Suppressor macrophage treated with lipopolysaccharide for 4 hours (primary cell): Measurements from ENCODE around the gene PER3.
"Not testable (repeated sequence)": the region's sequence is repeated elsewhere in the genome, so short reads cannot be mapped to it uniquely, and the experiment has no call there.

Experiments used
- DNase-seq: peaks from one replicate; pipeline ENCODE4 v3.0.0-alpha.2; 2020

The PER3 gene

DNA sequence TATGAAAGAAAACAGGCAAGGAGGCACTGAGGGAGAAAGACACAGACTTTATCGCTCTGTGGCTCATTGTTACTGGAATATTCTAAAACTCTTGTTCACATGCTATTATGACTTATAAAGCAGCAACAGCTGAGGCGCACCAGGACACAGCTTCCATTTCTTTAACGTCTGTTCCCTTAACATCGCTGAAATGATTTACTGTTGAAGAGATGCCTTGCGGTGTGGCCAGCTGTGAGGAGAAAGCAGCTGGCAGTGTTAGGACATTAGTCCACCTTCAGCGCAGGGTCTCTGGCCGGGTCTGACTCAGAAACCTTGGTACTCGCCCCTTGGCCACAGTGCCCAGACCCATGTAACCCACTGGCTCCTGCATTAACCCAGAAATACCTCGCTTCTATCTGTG, 3.1 kb upstream of the PER3 start:
- DNase-seq = no peak

DNA sequence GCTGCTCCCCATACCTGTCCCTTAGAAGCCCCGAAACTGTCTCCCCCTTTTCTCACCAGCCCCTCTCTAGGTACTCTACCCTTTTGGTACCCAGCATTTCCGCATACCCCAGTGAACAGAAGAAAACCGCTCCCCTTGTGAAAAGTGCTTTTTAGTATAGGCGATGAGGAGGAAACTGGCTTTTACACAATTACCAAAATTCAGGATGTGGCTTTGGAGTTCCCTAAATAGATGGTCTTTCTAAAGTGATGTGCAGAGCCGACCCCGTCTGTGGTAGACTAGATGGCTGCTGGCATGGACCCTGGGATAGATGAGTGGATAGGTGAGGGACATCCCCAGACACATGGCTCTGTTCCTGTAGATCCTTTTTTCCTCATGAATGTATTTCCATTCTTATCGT, 2.6 kb upstream of the PER3 start:
- no peak for DNase-seq

DNA sequence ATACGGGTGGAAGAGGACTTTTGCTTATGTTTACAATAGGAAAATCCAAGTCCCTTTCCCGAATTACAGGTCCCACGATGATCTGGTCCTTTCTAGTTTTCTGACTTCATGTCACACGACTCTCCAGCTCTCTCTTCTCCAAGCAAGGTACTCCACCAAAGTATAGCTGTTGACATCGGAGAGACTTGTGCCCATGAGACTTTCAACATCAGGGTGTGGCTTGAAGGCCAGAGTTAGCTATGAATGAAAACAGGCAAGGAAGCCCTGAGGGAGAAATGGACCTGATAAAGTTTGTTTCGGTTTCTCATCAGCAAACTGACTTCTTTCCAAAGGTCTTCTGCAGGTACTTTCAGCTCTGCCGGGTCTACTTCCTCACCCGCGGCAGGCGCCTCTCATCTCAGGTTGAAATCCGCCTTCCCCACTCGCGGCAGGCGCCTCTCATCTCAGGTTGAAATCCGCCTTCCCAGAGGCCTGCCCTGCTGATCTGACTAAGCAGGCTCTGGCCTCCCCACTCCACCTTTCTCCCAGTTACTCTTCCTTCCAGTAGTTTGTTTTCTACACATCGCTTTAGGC, 2.1 kb upstream of the PER3 start:
- peak; percentile 47 for DNase-seq

DNA sequence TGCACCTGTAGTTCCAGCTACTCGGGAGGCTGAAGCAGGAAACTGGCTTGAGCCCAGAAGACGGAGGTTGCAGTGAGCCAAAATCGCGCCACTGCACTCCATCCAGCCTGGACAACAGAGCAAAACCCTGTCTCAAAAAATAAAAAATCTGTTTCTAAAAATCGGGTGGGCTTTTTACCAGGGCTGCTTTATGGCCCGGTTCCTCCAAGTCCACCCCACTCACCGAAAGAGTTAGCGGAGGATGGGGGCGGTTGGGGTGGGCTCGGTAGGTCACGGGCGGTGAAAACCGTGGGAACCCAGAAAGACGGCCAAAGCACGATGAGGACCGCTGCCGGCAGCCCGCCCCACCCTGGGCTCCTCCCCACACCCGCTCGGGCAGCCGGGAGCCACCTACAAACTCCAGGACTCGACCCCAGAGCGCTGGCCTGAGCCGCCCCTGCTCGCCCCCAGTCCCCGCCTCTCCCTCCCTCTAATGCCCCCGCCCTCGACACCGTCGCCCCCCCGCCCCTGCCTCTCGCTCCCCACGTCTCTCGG, 846 bp upstream of the PER3 start:
- DNase-seq = peak; percentile 33

DNA sequence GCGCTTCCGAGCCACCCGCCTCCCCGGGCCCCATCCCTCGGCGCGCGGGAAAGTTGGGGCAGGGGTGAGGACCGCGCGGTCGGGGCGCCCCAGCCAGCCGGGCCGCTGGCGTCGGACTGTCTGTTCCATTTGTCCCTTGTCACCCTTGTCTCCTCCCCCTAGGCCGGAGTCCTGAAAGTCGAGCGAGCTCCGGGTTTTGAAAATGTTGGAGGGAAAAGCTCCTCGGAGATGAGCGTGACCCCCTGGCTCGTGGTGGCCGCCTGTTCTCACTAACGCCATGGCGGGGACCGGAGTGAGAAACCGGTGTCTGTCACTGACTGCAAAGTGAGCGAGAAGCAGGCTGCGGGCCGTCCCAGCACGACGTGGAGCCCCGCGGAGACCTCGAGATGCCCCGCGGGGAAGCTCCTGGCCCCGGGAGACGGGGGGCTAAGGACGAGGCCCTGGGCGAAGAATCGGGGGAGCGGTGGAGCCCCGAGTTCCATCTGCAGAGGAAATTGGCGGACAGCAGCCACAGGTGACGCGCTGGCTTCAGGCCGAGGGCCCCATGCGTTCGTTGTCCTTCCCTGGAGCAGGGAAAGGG, 491 bp downstream of the PER3 start:
- no peak for DNase-seq

DNA sequence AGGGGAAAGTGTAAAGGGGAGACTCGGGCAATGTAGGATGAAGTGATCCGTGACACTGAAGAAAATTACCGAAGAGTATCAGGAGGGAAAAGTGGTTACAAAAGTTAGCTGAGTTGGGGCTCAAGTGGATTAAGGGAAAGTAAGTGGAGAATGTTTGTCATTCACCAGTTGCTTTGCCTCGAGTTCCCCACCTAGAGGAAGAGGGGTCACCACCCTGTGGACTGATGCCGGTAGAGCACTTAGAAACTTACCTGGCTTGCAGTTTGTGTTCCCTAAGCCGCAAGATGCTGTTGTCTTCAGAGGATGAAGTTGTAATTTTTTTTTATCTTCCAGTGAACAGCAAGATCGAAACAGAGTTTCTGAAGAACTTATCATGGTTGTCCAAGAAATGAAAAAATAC, 1.0 kb downstream of the PER3 start:
- DNase-seq = no peak

DNA sequence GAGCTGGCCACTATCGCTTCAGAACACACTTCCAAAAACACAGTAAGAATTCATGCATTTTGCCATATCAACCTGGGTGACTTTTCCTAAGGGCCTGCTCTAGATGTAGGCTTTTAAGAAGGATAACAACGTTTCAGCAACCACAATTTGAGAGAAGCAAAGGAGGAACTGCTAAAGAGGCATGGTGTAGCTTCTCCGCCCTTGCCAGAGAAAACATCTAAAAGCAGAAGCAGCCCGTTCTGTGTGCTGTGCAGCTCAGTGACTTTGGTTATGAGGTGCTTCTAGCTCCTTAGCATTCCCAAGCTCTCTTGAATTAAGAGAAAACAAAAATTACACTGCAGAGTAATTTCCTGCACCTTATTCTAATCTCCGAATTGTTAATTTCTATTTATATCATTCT, 2.7 kb downstream of the PER3 start:
- peak; percentile 45 for DNase-seq

DNA sequence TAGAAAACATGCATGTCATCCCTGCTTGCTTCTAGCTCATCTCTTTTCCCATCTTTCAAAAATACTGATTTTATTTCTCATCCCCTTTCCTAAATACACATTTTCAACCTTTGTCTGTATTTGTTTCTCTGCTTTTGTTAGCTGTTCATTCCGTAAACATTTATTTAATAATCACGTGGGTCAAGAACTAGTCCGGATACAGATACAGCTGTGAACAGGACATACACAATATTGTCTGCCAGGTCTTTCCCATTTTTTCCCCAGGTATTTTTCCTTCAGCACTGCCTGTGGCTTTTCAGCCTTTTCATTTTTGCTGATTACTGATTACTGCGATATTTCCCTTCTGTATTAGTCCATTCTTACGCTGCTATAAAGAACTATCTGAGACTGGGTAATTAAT, 5.7 kb downstream of the PER3 start:
- DNase-seq = no peak

DNA sequence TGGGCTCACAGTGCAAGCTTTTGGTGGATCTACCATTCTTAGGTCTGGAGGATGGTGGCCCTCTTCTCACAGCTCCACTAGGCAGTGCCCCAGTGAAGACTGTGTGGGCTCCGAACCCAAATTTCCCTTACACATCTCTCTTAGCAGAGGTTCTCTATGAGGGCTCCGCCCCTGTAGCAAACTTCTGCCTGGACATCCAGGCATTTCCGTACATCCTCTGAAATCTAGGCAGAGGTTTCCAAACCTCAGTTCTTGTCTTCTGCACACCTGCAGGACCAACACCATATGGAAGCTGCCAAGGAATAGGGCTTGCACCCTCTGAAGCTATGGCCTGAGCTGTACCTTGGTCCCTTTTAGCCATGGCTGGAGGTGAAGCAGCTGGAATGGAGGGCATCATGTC, 6.9 kb downstream of the PER3 start:
- DNase-seq = not testable (repeated sequence)

DNA sequence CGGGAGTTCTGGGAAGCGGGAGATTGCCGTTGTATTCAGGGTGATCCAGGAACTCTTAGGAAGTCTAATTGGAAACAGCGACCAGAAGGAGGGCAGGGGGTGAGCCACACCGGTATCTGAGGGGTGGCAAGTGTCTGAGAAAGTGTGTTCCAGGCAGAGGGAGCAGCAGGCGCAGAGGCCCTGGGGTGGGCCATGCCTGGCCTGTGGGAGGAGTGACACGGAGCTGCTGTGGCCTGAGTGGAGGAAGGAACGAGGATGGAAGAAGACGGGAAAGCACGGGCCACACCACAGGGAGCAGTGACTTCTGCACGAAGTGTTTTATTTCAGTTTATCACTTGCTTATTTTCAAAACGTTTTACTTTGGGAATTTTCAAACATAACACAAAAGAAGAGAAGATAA, 11.3 kb downstream of the PER3 start:
- no peak for DNase-seq

DNA sequence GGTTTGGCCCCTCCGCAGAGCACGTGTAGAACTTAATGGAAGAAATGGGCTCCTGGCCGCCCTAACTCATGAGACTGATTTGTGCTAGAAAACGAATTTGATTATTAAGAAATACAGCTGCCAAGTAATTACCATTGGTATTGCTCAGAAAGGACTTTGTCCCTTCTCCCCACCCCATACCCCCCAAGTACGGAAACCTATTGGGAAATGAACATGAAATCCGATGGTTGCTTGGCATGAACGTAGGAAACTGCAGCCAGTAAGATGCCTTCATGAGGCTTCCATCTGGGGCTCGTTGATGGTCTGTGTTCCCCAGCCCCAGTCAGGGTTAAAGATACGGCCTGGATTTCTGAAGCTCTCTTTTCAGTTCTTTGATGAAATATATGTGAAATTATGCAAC, 21.4 kb downstream of the PER3 start:
- DNase-seq = no peak

DNA sequence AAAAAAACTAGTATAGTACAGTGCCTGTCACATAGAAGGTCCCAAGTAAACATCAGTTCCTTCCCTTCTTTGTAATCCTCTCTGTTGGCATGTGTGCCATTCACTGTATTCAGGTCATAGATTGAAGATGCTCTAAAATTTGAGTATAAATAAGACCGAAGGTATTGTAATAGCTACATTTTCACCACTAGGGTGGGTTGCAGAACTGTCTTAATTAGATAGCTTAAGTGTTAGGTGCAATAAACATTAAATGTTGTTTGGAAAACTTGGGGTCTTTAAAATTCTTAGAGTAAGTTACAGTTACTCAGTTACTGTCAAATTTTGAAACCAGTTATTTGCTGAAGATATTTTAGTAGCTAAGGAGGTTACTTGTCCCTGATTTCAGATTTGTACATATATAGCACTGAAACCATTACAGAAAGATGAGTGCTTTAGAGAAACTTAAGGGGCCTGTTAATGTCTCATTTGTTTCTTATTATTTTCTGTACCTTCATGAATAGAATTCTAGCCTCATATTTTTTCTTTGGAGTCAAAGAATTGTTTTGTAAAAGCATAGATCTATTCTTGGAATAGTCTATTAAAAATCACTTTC, 24.3 kb downstream of the PER3 start:
- DNase-seq = peak; percentile 66

DNA sequence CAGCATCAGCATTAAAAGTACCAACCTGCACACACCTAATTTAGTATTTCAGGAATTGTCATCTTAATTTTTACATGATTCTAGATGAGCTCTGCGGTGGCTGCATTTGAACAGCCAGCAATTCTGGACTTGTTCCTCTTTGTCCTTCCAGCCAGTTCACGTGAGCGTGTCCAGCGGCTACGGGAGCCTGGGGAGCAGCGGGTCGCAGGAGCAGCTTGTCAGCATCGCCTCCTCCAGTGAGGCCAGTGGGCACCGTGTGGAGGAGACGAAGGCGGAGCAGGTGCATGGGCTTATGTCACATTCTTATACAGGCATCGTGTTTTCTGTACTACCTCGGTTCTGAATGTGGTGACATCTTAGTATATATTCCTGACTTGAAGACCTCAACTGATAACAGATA, 25.7 kb downstream of the PER3 start:
- no peak for DNase-seq

DNA sequence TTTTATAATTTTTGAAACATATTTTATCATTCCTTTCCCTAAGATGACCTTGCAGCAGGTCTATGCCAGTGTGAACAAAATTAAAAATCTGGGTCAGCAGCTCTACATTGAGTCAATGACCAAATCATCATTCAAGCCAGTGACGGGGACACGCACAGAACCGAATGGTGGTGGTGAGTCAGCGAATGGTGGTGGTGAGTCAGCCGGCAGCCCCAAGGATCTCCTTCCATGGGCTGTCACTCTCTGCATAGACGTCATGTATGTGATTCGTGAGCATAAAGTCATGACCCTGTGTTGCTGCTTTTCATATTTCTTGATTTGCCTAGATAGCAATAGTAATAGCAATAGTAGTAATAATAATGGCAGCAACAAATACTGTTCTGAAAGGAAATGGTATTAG, 26.3 kb downstream of the PER3 start:
- DNase-seq = peak; percentile 95

DNA sequence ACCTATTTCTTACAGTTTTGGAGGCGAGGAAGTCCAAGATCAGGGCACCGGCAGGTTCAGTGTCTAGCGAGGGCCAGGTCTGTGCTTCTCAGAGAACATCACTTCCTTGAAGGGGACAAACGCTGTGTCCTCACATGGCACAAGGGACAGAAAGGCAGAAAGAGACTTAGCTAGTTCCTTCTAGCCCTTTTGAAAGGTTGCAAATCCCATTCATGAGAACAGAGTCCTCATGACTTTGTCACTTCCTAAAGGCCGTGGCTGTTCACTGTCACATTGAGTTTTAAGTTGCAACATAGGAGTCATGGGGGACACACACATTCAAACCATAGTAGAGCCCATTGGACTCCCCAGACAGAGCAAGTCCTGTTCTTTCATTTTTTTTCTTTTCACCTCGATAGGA, 27.4 kb downstream of the PER3 start:
- peak; percentile 83 for DNase-seq

DNA sequence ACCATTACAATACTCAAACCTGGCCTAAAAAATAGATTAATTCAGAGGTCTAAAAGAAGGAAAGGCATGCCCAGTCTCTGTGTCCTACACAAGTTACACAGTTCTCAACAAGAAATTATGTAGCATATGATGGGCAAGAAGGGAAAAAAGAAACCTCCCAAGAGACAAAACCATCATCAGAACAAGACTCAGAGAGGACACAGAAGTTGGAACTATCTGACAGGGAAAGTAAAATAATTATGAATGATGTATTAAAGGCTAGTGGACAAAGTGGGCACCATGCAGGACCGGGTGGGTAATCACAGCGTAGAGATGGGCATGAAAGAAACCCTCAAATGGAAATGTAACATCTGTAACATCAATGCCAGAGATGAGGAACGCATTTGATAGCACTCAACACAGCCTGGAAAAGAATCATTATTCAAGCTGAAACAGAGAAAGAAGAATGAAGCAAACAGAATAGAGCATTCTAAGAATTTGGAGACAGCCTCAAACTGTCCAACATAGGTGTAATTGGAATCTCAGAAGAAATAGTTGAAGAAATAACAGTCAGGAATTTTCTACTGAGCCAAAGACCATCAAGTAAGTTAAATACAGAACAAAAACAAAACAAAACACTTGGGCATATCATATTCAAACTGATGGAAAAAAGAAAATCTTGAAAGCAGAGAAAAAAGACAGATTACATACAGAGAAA, 29.7 kb downstream of the PER3 start:
- DNase-seq = no peak

DNA sequence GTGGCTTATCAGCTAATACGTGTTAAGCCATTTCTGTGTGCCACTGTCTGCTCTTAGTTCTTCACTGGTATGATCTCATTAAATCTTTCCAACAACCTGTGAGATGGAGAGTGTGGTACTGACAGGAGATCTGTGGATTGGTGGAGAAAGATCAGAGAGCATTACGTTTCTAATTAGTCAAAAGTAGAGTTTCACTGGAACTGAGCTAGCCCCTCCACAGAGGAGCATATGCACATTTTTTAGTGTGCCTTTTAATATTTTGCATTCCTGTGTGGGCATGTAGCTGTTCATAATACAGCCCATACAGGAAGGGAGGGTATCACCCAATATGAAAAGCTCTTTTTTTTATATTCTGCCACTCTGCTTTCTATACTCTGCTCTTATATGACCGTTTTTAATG, 37.2 kb downstream of the PER3 start:
- no peak for DNase-seq

DNA sequence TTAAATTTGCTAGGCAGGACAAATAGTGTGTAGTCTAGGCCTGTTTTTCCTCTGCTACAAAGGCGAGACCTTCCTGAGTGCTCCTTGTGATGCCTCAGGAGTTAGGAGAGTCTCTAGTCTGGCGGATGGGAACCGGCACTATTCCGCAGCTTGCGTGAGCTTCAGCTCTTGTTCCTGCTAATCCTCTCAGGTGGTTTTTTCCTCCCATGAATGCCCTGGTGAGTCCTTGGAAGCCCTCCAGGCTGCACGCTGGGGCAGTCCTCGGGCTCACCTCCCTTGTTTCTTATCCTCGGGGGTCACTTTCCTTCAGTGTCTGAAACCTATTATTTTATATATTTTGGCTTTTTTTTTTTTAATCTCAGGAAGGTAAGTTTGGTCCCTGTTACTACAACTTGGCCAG, 40.6 kb downstream of the PER3 start:
- DNase-seq = no peak

DNA sequence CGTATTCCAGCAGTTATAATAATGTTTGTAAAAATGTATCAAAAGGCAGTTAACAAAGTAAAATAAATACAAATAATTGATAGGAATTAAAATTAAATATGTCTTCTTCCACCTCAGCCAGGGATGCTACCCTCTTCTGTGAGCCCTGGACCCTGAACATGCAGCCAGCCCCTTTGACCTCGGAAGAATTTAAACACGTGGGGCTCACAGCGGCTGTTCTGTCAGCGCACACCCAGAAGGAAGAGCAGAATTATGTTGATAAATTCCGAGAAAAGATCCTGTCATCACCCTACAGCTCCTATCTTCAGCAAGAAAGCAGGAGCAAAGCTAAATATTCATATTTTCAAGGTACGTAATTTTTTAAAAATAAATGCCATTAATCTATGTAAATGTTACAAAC, 42.3 kb downstream of the PER3 start:
- no peak for DNase-seq

DNA sequence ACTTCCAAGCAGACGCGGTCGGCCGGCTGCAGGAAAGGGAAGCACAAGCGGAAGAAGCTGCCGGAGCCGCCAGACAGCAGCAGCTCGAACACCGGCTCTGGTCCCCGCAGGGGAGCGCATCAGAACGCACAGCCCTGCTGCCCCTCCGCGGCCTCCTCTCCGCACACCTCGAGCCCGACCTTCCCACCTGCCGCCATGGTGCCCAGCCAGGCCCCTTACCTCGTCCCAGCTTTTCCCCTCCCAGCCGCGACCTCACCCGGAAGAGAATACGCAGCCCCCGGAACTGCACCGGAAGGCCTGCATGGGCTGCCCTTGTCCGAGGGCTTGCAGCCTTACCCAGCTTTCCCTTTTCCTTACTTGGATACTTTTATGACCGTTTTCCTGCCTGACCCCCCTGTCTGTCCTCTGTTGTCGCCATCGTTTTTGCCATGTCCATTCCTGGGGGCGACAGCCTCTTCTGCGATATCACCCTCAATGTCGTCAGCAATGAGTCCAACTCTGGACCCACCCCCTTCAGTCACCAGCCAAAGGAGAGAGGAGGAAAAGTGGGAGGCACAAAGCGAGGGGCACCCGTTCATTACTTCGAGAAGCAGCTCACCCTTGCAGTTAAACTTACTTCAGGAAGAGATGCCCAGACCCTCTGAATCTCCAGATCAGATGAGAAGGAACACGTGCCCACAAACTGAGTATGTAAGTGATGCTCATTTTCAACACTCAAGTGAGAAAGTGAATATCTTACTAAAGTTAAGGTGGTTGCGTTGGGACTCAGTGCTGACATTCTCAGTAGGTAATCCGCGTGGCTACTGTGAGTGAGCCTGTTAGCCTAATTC, 43.2 kb downstream of the PER3 start:
- peak; percentile 32 for DNase-seq

DNA sequence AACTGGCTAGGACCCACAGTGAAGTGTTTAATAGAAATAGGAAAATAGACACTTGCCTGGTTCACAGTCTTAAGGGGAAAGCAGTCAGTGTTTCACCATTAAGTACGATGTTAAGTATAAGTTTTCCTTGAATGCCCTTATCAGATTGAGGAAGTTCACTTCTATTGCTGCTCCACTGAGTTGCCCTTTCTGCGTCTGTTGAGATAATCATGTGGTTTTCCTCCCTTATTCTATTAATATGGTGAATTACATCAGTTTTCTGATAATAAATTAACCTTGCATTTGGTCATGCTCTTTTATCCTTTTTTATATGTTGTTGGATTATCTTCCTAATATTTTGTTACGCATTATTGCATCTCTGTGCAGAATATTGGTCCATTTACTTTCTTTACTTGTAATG, 47.4 kb downstream of the PER3 start:
- peak; percentile 72 for DNase-seq

DNA sequence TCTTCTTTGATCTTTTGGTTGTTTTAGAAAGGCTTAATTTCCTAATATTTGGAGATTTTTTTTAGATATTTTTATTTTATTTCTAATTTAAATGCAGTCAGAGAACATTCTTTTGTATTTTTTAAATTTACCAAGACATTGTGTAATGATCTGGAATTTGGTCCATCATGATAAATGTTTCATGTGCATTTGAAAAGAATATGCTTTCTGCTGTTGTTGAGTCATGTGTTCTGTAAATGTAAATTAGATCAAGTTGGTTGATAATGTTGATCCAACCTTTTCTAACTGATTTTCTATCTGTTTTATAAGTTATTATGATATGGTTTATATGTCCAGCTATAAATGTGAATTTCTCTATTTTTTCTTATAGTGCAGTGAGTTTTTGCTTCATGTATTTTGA, 48.9 kb downstream of the PER3 start:
- DNase-seq = no peak

DNA sequence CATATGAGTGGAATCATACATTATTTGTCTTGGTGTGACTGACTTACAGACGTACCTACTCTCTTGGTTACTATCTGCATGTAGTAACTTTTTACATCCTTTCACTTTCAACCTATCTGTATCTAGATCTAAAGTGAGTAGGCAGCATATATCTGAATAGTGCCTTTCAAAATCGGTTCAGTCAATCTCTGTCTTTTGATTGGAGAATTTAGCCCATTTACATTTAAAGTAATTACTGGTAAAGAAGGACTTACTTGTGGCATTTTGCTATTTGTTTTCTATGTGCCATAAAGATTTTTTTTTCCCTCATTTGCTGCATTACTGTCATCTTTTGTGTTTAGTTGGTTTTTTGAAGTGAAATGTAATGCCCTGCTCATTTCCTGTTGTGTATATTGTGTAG, 54.6 kb downstream of the PER3 start:
- DNase-seq = no peak
